C1 segment of cervical spinal cord (tissue), 14 donors: ENCODE data around the gene DYNC1I1.
A peak's percentile ranks its signal among the peaks of the same experiment; 100 is the strongest.

Experiments
- DNase-seq, 14 donors: peaks; one replicate each; lab custom pipeline; 2025; lab: John Stamatoyannopoulos, UW

The DYNC1I1 gene

GRCh38 chr7:96016735-96017134 is 244.4 kb downstream of the DYNC1I1 start:
- DNase-seq: no peak

DNA sequence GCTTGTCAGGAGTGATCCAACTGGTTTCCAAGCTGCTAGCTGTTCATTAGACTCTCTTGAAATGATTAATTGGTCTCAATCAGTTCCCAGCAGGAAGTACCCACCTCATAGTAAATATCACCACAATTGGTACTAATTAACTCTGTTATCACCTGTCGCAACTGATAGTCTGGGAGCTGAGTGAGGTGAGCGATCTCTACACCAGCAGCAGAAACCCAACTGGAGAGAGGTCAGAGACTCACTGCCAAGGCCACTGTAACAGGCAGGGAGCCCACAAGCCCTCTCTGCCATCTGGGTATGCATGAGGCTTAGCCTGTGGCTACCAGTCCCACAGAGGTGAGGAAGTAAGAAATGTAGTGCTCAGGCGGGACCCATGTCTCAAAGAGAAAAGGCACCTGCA is 245.5 kb downstream of the DYNC1I1 start:
- peak in 1 of 14 donors; percentile 20 for DNase-seq

DNA sequence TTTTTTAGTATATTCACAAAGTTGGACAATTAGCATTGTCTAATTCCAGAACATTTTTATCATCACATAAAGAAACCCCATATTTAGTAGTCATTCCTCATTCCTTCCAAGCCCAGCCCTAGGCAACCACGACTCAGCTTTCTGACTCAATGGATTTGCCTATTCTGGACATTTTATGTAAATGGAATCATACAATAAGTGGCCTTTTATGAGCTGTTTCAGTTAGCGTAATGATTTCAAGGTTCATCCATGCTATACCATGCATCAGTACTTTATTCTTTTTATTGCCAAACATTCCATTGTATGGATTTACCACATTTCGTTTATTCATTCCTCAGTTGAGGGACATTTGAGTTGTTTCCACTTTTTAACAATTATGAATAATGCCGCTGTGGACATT is 249.2 kb downstream of the DYNC1I1 start:
- no peak for DNase-seq

DNA sequence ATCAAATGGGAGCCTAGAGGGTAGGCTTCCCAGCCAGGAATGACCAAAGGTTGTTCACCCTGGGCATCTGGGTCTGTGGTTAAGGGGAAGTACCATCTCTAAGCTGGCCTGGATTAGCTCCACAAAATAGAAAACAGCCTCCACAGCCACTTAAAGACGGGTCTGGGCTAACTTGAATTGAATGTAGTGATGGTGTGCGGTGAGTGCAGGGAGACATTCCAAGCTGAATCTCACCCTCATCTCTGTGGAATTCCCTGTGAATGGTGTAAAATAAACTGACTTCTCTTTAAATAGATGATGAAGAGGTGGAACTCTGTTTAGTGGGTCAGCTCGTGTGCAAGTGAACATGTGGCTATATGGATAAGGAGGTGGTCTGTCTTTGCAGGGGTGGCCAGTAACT is 251.0 kb downstream of the DYNC1I1 start:
- DNase-seq: no peak

DNA sequence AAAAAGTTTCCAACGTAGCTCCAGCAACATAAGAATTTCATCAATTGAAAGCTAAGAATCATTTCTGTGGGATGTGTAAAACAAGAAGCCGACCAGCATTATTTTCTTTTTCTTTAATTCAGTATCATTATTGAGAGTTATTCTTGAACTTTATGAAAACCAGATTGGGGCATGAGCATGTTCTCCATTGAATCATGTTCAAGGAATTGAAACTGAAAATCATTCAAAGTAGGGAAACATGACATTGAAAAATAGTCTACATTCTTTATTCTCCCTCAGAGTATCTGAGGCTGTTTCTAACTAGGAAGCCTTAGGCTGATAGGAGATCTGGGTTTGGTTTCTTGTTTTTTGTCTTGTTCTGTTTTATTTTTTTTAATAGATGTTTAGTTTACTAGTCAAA is 253.7 kb downstream of the DYNC1I1 start:
- DNase-seq: no peak

DNA sequence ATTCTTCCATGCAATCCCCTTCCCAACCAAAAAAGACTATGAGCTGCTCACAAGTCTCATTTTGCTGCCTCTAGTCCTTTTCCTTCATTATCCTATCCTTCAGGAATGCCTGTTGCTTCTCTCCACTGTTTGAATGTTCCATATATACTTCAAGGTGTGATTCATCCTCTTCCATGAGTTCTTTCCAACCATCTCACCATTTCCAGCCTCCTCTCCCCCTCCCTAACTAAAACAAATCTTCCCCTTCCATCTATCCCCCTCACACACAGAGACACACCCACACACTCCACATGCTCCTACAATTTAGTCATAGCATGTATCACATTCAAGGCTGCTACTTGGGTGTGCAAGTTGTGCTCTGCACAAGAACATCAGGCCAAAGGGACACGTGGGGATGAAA is 254.3 kb downstream of the DYNC1I1 start:
- no peak for DNase-seq

- DNase-seq: no peak
These were observed 256.4 kb downstream of the DYNC1I1 start for GRCh38 chr7:96028729-96029128.

- DNase-seq: no peak
These were observed 260.8 kb downstream of the DYNC1I1 start for GRCh38 chr7:96033009-96033598.

- peak in 1 of 14 donors; percentile 78 for DNase-seq
These were observed 262.8 kb downstream of the DYNC1I1 start for GRCh38 chr7:96034940-96035727.

- no peak for DNase-seq
These were observed 268.0 kb downstream of the DYNC1I1 start for GRCh38 chr7:96040250-96040772.

DNA sequence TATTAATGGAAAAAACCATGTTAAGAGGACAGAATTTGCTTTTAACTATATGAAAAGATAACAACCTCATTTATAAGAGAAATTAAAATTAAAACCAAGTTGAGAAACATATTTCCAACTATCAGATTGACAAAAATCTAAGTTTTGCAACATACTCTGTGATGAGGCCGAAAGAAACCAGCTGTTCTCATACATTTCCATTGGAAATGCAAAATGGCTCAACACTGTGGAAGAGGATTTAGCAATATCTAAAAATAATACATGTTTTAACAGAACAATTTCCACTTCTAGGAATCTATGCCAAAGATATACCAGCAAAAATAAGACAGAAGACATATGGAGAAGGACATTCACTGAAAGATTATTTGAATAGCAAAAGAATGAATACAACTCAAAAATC is 268.8 kb downstream of the DYNC1I1 start:
- no peak for DNase-seq

GRCh38 chr7:96045181-96045580 is 272.8 kb downstream of the DYNC1I1 start:
- no peak for DNase-seq

DNA sequence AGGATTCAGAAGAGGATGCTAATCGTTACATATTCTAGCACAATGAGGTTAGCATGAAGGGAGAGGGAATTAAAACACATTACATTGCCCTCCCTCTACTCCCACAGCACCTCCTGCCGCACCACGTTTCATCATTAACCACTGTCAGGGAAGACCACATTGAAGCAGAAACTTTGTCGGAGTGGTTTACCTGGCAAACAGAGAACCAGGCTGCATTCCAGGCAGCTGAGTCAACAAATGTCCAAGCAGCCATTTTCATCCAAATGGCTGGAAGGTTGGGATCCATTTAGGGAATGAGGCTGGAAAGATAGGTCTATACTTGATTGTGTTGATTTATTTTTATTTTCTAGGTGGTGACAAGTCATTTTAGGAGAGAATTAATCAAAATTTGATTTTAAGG is 273.6 kb downstream of the DYNC1I1 start:
- DNase-seq: no peak

DNA sequence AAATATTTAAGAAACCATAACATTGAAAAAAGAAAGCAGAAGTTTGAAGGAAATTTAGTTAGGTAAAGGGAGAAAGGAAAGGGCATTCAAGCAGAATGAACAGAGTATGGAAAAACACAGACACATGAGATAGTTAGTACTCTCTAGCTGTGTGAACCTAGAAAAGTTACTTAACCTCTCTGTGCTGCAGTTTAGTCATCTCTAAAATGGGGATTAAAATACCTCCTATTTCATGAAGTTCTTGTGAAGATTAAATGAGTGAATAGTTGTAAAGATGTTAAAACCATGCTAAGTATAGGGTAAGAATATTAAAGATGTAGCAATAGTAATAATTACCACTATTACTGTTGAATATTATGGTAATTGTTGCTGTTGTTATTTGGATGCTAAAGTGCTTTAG is 279.9 kb downstream of the DYNC1I1 start:
- no peak for DNase-seq

DNA sequence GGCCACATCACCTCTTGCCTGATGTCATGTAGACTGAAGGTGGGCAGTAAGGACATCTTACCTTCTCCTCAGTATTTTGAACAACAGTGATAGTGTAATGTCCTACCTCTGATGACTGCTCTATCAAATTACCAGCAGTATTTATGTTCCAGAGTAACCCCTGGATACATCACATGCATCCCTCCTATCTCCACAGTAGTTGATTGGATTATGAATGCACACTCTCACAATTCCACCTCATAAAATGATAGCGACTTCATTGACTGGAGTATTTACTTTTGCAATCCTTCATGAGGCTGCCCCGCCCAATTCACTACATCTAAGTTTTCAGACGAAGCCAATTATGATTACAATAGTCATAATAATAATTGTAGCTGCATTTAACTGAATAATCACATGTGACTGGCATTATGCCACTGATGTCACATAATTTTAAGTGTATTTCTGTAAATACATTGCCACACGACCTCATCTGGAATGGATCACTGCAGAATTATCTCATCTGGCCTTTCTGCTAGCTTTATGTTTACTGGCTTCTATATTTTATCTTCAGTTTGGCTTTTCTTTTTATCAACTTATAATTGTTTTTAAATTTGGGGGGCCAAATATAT is 280.6 kb downstream of the DYNC1I1 start:
- DNase-seq: no peak

GRCh38 chr7:96055717-96056116 is 283.4 kb downstream of the DYNC1I1 start:
- no peak for DNase-seq

DNA sequence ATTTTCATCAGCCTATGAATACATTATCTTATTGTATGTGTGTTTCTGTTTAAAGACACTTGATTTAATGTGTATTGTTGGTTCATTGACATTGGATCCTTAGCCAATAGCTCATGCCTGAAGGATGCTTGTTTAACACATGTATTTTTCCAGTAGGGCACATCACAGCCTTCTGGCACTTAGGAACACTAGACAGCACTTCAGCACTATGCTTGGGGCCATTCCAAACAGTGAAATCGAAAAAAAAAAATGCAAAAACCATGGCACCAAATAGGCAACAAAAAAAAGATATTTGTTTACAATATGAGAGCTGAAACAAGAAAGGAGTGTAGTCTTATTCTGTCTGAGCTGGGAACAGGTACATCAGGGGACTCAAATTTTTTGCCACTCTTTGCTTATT is 286.7 kb downstream of the DYNC1I1 start:
- DNase-seq: no peak

- DNase-seq: no peak
These were observed 288.7 kb downstream of the DYNC1I1 start for GRCh38 chr7:96061009-96061408.

DNA sequence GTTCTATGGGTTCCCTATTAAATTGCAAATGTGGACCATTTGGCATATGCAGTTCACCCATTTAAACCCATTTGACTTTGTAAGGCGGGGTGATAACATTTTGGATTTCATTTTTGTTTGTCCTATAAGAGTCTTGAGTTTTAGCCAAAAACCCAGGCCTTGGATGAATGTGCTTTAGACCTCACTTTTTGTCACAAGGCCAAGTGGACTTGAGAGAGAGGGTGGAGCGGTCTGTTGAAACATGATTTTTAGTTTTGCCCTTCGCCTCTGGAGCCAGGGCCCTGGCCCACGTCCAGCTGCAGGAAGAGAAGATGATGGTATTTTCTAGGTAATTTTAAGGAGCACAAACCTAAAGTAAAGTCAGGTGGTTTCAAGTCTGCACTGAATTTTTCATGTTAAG is 289.5 kb downstream of the DYNC1I1 start:
- no peak for DNase-seq

- DNase-seq: no peak
These were observed 295.0 kb downstream of the DYNC1I1 start for GRCh38 chr7:96067321-96067720.

- DNase-seq: no peak
These were observed 297.0 kb downstream of the DYNC1I1 start for GRCh38 chr7:96069401-96069800.

- DNase-seq: no peak
These were observed 302.5 kb downstream of the DYNC1I1 start for GRCh38 chr7:96074871-96075270.
